Measurements from ENCODE around the gene GDI2.
"Not testable (repeated sequence)": the region's sequence is repeated elsewhere in the genome, so short reads cannot be mapped to it uniquely, and the experiment has no call there.

The GDI2 gene

DNA sequence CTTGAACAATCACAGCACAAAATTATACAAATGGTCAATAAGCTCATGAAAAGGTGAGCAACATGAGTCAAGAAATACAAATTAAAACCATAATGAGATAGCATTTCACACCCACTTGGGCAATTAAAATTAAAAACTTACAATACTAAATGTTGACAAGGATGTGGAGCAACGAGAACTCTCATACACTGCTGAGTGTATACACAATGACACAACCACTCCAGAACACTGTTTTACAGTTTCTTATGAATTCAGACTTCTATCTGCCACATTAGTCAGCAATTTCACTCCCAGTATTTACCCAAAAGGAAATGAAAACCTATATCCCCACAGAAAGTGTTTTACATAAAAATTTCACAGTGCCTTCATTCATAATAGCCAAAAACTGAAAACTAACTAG, 31.1 kb downstream of the GDI2 start:
- DNase-seq (ENCODE audit: low spot score): no peak

DNA sequence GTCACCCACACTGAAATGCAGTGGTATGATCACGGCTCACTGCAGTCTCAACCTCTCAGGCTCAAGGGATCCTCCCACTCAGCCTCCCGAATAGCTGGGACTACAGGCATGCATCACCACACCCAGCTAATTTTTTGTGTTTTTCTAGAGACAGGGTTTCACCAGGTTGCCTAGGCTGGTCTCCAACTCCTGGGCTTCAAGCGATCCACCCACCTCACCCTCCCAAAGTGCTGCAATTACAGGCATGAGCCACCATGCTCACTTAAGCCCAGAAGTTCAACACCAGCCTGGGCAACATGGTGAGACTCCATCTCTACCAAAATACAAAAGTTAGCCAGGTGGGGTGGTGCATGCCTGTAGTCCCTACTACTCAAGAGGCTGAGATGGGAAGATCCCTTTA, 33.5 kb downstream of the GDI2 start:
- DNase-seq (ENCODE audit: low spot score): no peak

DNA sequence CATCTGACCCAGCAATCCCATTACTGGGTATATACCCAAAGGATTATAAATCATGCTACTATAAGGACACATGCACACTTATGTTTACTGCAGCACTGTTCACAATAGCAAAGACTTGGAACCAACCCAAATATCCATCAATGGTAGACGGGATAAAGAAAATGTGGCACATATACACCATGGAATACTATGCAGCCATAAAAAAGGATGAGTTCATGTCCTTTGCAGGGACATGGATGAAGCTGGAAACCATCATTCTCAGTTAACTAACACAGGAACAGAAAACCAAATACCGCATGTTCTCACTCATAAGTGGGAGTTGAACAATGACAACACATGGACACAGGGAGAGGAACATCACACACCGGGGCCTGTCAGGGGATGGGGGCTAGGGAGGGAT, 35.5 kb downstream of the GDI2 start:
- not testable (repeated sequence) for DNase-seq (ENCODE audit: low spot score)

DNA sequence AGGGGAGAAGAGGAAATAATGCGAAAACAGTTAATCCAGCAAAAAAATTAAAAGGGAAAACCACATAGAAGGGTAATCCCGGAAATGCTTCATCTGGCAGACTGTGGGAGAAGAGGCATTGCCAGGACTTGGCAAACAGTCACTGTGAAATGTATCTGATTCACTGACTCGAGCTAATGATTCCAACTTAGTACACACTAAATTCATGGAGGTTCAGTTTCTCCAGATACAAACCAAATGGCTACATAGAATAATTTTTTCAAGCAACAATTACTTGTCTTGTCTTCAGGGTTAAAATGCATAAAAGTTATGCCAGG, 36.4 kb downstream of the GDI2 start:
- no peak for DNase-seq (ENCODE audit: low spot score)

DNA sequence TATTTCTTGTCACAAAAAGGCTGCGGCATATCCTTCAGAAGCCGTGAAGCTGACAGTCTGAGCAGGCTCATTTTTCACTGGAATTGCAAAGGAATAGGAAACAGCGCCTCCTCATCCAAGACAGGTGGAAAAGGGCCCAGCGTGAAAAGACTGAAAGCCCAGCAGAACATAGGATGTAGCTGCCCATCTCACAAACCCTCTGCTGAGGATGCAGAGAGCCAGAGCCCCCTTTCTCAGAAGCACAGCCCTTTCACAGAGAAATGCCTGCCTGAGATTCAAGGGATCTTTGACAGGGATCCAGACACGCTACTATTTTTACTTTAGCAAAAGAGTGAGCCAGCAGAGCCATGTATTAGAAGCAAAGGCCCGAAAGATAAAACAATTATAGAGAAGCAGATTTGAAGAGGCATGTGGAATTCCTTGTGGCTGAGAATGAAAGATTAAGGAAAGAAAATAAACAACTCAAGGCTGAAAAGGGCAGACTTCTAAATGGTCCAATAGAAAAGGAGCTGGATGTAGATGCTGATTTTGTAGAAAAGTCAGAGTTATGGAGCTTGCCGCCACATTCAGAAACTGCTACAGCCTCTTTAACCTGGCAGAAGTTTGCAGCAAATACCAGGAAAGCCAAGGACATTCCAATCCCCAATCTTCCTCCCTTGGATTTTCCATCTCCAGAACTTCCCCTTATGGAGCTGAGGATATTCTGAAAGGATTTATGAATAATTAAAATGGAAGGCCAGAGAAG, 36.9 kb downstream of the GDI2 start:
- DNase-seq (ENCODE audit: low spot score): peak; percentile 49

DNA sequence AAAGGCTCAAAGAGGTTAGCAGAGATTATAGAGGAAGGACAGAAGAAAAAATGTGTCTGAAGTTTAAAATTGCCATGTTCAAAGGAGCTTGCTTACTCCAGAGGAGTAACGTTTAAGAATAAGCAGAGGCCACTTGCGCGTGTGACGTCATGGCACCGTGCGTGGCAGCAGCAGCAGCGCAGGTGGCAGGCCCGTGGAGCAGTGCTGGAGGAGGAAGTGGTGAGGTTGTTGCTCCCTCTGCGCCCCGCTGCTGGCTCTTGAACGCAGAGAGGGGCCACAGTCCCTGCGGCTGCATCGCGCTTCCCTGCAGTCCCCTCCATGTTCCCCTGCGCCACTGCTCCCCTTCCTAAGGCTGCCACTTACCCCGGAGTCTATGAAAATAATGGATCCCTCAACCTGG, 37.5 kb downstream of the GDI2 start:
- no peak for DNase-seq (ENCODE audit: low spot score)

DNA sequence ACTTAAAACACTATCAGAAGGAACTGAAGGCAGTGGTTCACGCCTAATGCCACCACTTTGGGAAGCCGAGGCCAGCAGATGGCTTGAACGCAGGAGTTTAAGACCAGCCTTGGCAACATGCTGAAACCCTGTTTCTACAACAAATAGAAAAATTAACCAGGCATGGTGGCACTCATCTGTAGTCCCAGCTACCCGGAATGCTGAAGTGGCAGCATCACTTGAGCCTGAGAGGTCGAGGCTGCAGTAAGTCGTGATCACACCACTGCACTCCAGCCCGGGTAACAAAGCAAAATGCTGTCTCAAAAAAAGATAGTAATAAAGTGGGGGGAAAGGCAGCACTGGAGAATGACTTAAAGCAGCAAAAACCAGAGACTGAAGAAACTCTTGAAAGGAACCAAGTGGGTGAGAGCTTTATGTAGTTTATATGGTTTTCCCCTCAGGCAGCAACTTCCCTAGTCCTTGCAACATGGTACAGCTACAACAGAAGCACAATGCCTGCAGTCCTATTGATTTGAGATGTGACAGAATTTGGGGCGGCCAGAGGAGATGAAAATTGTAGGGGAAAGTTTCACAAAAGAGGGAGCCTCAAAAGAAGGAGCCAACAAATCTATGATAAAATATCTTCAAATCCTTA, 38.1 kb downstream of the GDI2 start:
- no peak for DNase-seq (ENCODE audit: low spot score)

DNA sequence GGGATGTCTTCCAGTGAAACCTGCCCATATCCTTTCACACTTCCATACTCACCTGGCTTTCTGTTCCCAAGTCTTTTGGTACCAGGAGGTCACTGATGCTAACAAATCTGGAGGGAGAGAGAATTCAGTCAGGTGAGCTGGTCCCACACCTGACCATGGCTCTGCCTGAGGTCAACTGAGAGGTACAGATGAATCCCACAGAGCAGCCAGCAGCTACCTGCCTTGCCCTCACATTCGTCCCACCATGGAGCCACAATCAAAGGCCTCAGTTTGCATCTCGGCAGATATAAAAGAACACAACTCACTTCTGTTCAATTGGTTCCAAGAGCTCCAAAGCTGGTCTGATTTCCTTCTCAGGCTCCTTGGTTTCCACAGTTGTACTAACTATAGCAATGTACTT, 47.0 kb downstream of the GDI2 start:
- DNase-seq (ENCODE audit: low spot score): no peak

DNA sequence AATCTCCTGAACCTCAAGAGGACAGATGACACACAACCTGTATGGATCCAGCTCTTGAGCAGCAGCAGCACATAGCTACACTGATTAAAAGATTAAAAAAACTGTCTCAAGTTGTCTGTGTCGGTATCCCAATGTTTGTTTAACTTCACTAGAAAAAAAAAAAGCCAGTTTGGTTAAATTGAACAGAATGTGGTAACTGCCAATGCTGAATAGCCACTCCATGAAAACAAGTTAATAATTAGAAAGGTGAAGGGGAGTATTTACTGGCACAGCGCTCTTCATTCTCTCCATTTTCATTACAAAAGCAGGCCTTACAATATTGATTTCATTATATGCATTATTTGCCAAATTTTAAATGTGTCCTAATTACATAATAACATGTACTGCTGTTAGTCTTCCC, 47.6 kb downstream of the GDI2 start:
- DNase-seq (ENCODE audit: low spot score): no peak

DNA sequence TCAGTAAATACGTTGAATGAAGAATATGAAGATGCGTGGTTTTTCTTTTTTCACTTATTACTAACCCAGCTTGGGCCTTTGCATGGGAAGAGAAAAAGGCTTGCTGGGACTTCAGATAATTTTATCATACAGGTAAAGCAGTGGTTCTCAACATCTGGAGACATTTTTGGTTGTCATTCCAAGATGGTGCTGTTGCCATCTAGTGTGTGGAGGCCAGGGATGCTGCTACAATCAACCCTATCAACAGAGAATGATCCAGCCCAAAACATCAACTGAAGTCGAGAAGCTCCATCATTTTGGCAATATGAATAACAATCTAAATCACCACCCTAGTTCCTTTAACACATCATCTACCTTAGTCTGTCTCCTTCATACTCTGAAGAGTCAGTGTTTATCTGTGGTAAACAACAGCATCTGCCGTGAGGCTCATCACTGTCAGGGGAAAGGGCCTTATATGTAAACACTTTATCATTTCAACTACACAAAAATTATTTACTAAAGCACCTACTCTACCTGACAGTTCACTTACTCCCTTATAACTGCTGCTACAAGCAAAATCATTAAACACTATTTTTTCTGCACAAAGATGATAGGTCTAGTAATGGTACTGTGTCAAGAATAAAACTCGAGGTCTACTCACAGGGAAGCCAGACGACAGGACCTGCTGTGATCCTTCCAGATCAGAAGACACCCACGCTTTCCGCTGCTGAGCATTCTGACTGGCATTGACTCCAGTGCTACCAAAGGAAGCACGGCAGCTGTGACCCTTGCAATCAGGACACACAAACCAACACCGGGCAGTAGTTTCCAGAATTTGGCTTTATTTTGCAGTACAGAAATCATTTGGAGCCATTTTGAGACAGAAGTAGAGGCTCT, 48.6 kb downstream of the GDI2 start:
- no peak for DNase-seq (ENCODE audit: low spot score)

DNA sequence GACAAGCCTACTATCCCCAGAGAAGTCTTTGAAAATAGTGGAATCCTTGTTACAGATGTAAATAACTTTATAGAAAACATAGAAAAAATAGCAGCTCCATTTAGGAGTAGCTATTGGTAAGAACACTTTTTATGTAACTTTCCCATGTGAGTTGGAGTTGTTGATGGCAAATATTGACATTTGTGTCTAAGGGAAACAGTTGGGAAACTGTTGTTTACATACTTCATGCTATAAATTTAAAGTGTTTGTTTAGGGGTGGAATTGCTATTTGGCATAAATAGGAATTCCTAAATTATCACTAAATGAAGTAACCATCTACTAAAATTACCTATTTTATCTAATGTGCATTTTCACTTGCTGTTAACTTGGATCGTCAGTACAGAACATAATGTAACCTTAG, 50.7 kb downstream of the GDI2 start:
- DNase-seq (ENCODE audit: low spot score): no peak

DNA sequence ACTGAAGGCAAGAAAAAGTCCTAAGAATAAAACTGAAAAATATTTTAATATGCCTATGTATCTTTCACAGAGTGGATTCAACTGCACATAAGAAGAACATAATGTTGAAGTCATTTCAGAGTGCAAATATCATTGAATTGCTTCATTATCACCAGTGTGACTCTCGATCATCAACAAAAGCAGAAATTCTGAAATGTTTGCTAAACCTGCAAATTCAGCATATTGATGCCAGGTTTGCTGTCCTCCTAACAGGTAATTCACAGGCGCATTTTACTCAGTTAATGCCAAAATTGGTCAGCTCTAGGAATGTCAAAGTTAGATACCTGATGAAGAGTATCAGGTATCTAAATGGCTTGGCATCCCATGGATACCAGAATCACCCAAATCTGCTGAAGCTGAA, 52.0 kb downstream of the GDI2 start:
- no peak for DNase-seq (ENCODE audit: low spot score)

DNA sequence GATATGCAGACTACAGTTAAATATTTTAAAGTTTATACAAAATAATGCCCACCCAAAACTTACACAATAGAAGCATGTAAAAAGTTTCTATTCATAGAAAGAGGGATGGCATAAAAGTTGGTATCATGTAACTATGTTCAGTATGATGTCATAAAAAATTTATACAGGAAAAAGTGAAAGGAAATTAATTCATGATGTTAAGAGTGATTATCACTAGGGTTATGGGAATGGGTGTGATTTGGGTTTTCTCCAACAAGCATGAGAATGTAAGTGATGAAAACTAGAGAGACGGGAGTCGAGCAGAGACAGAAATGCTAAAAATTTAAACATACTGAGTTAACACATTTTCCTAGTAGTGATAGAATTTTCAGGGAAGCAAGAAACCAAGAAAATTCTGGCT, 52.7 kb downstream of the GDI2 start:
- DNase-seq (ENCODE audit: low spot score): no peak

DNA sequence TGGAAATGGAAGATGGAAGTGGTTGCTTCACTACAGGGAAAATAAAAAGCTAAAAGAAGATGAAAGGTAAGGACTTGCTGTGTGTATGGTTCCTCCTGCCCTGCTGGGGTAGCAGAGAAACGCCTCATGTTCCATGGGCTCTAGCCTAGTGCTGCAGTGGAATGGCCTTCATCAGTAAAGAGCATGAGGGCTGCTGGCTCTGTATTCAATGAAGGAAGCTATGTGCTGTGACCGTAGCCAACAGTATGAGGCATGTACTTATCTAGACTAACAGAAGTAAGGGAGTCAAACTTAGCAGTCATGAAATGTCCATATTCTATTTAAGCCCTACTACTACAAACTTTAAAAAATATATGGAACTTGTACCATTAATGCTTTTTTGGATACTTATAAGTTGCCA, 54.3 kb downstream of the GDI2 start:
- DNase-seq (ENCODE audit: low spot score): no peak

DNA sequence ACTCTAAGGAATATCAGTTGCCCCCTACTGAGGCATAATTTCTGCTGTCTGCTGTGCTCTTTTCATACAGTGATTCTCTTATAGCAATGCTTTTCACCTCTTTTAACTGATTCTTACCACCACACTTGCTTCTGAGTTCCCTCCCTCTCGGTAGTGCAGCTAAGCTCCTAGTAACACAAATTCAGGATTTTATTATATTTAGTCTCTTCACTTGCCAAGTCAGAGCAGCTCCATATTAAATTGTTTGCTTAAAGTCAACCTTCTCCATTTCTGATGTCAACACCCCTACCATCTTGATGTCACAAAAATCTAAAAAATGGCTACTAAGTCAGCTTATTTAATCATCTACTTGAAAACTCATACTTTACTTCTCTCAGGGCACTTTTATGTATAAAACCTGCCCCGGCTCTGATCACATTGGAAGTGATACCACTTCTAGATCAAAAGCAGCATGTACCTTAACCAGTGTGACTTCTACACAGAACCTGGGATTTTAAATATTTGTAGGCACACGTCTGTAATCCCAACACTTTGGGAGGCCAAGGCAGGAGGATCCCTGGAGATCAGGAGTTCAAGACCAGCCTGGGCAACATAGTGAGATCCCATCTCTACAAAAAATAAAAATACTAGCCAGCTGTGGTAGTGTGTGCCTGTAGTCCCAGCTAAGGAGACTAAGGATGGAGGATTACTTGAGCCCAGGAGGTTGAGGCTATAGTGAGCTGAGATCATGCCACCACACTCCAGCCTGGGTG, 55.3 kb downstream of the GDI2 start:
- no peak for DNase-seq (ENCODE audit: low spot score)

DNA sequence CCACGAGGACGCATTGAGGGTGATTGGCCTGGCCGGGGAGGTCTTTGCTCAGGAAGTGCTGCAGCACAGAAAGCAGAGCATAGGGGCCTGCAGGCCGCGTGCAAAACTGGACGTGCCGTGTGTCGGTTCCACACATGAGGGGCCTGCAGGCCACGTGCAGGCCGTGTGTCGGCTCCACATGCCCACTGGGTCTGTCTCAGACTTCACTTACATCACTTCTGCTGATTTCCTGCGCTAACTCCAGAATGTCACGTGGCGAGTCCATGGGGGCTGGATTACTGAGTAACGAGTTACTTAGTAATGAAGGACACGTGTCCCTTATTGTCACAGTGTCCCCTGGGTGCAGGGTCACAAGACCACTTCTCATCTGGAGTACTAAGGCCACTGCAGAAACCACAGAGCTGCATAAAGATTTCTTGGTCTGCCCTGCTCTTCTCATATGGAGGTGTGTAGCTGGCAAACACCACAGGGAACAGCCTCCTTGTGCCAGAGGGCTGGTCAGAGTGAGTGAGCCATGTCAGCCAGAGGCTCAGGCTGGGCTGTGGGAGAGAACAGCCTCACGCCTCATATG, 60.8 kb downstream of the GDI2 start:
- no peak for DNase-seq (ENCODE audit: low spot score)

DNA sequence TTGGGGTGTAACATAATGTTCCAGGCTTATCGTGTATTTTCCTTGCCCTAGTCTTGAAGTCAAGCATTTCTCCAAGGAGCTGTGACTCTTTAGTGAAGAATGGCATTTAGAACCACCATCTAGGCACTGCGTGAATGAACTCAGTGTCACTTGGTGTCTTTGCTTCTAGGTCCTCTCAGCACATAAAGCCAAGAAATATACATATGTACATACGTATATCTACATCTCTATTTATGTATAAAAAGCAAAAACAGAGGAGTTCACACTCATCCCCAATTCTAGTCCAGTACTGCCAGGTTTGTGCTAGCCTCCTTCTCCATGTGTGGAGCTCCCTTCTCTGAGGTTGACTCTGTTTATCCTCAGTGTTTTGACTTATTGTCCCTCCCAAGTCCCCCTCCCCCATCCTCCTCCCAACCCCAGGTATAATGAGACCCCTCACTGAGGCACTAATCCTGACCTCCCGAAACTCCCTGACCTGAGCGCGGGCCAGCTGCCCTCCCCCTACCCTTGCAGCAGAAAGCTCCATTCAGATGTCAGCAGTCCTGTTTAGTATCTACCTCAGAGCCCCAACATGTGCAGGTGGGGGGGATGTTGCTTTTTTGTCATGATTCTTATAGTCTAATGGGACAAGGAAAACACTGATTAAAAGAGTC, 61.5 kb downstream of the GDI2 start:
- no peak for DNase-seq (ENCODE audit: low spot score)

DNA sequence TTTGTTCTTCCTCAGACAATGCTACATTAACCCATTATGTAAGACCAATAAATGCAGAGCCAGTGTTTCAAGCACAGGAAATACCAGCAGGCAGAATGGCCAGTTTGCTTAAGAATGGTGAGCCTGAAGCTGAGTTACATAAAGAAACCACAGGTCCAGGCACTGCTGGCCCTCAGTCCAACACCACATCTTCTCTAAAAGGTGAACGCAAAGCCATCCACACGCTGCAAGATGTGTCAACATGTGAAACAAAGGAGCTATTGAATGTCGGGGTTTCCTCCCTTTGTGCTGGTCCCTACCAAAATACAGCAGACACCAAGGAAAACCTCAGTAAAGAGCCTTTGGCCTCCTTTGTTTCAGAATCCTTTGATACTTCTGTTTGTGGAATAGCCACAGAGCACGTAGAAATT, 64.8 kb downstream of the GDI2 start:
- DNase-seq (ENCODE audit: low spot score): no peak

DNA sequence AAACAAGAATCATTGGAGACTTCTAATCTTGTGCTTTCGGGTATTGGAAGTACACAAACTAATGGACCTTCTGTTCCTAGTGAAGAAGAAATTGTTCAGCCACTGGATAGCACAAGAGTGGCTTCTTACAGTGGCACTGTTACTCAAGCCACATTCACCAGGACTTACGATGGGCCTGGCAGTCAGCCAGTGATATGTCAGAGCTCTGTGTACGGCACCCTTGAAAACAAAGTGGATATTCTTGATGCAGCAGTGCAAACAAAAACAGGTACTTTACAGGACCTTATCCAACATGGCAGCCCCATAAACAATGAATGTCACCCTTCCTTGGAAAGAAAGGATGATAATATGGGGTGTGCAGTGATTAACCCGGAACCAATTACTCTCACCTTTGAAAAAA, 67.0 kb downstream of the GDI2 start:
- DNase-seq (ENCODE audit: low spot score): no peak

DNA sequence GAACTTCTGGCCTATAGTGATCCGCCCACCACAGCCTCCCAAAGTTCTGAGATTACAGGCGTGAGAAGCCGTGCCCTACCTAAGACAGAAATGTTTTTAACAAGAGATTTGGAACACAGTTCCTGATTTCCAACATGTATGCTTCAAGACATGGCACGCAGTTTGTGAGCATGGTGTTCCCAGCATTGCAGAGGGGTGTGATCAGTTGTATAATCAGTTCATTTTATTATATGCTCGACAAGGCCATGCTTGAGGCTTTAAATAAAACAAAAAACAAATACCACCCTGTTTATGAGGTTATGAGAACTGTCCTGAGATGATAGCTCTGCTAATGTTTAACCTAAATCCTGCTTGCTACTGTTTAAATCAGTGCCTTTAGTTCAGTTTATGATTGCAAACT, 68.4 kb downstream of the GDI2 start:
- no peak for DNase-seq (ENCODE audit: low spot score)

DNA sequence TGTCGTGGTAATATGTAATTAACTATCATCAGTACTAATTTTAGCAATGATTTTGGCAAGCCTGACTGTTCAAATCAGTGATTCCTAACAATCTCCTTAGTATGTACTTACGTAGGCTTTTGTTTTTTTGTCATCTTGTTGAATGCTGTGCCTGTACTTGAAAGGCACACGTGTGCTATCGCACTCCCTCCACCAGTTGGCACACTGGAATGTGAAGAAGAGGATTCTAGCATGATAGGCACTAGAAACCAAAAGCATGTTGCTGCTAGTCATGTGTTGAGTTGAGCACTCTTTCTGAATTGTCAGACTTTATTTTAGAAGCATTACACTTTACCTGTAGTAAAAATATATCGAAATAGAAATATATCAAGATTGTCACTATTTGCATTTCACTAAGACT, 69.5 kb downstream of the GDI2 start:
- no peak for DNase-seq (ENCODE audit: low spot score)

DNA sequence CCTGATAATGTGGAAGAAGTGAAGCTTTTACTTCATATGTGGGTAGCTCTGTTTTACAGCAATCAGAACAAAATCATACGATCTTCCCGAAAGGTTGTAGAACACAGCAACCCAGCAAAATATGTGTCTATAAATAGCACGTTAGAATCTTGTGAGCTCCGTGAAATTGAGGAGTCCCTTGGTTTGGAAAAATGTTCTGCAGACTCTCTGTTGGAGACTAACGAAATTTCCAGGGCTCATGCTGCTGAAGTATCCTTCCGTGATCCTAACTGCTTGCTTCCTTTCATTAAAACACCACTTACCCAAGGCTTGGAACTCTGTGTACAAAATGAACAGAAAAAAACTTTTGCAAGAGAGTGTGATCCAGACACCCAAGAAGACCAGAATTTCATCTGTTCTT, 71.1 kb downstream of the GDI2 start:
- no peak for DNase-seq (ENCODE audit: low spot score)

Data from ecto neural progenitor cell (in vitro differentiated cells).